Measurements from ENCODE around the gene PRKCE.
"Not testable (repeated sequence)": the region's sequence is repeated elsewhere in the genome, so short reads cannot be mapped to it uniquely, and the experiment has no call there.

The PRKCE gene

DNA sequence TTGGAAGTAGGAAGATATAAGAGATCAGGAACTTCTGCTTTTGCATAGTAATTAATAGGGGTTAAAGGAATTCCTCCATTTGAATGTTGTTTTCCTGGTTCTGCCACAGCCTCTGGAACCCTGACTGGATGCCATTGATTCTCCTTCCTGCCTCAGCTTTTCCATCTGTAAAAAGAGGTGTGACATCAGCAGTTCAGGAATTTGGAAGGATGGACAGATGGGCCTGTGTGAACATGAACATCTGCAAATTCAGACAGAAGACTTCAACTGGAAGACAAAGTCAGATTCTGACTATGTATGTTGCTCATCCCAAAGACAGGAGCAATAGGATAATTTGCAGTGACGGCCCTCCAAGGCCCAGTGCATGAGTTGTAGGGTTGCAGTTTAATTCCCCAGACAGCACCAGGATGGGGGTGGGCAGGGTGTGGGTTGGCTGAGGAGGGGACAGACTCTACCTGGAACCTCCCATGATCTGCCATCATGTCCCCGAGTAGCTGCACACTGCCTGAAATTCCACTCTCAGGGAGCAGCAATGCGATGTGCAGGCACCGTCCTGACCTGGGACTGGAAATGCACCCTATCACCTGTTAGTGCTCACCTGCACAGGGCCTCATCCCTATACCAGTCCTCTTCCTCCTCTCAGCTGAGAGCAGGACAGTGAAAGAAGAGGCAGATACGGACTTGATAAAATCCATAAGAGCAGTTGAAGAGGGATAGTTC lies 546.8 kb downstream of the PRKCE start:
- no peak overlapping the region for H3K4me3 ChIP-seq (ENCODE audit: control insufficient read depth, low read depth, low read length)
- no peak for DNase-seq (ENCODE audit: low read depth)
- TF ChIP-seq, protein P1, sequence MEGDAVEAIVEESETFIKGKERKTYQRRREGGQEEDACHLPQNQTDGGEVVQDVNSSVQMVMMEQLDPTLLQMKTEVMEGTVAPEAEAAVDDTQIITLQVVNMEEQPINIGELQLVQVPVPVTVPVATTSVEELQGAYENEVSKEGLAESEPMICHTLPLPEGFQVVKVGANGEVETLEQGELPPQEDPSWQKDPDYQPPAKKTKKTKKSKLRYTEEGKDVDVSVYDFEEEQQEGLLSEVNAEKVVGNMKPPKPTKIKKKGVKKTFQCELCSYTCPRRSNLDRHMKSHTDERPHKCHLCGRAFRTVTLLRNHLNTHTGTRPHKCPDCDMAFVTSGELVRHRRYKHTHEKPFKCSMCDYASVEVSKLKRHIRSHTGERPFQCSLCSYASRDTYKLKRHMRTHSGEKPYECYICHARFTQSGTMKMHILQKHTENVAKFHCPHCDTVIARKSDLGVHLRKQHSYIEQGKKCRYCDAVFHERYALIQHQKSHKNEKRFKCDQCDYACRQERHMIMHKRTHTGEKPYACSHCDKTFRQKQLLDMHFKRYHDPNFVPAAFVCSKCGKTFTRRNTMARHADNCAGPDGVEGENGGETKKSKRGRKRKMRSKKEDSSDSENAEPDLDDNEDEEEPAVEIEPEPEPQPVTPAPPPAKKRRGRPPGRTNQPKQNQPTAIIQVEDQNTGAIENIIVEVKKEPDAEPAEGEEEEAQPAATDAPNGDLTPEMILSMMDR (IDR thresholded peaks at IDR 0.05; ENCODE audit: control insufficient read depth, insufficient read depth, low read depth, low read length, missing control alignments), result no peak

DNA sequence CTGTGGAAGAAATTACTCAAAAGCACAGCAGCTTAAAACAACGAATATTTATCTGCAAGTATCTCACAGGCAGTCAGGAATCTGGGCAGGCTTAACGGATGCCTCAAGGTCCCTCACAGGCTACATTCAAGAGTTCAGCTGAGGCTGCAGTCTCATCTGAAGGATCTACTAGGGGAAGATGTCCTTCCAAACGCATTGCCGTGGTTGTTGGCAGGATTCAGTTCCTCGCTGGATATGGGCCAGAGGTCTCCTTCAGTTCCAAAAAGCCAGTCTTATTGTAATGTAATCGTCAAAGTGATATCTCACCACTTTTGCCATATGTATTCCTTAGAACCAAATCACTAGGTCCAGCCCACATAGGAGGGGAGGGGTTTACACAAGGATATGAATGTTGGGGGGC lies 547.5 kb downstream of the PRKCE start:
- DNase-seq (ENCODE audit: low read depth), result no peak
- TF ChIP-seq, protein P1 (IDR thresholded peaks at IDR 0.05; ENCODE audit: control insufficient read depth, insufficient read depth, low read depth, low read length, missing control alignments), result no peak
- no peak overlapping the region for H3K4me3 ChIP-seq (ENCODE audit: control insufficient read depth, low read depth, low read length)

DNA sequence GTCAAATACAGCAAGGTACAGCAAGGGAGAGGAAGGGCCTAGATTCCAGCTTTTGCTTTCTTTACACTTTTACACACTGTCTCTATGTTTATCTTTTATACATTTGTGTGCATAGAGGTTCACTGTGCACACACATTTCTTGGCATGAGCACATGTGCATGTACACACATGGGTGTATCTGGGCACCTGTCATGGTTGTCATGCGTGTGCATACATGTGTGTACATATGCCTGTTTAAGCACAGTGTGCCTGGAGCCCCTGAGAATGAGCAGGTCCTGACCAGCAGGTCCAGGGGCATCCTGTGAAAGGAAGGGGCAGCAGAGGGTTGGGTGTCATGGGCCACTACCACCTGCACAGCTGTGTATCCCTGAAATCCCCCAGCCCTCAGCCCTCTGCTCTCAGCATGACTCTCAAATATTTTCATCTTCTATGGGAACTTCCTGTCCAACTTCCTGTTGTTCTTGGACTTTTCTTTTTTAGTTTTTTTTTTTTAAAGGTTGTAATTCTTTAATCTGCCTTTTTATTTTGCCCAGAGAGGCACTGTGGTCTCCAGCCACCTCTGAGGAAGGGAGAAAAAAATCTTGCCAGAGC lies 548.7 kb downstream of the PRKCE start:
- TF ChIP-seq, protein P1 (IDR thresholded peaks at IDR 0.05; ENCODE audit: control insufficient read depth, insufficient read depth, low read depth, low read length, missing control alignments), result no peak
- DNase-seq (ENCODE audit: low read depth), result no peak
- no peak overlapping the region for H3K4me3 ChIP-seq (ENCODE audit: control insufficient read depth, low read depth, low read length)

DNA sequence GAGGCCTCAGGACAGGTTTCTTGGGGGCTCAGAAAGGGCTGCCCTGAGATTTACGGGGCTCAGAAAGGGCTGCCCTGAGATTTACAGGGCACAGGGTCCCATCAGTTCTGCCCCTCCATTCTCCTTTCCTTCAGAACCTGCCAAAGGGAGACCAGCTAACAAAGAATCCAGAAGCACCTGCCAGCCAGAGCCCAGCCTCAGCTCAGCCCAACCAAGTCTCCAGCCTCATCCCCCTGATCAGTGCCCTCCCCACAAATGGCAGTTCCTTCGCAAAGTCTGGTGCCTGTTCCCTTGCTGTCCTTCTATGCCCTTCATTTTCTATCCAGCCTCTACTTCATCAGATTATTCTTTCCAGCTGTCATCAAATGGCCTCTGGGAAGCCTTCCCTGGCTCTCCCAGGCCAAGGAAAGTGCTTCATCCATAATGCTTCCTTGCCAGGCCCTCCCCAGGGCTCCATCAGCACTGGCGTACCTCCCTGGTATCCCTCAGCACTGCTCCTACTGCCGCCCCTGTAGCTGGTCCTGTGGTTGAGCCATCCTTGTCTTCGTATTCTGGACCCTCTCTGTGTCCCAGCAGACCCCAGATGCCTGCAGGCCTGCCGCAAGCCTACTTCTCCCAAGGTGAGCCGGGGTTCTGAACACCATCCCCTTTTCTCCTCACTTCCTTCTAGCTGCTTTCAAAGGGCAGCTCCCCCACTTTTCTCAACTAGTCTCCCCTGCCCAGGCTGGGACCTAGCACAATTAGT lies 549.6 kb downstream of the PRKCE start:
- no peak for DNase-seq (ENCODE audit: low read depth)
- TF ChIP-seq, protein P1 (IDR thresholded peaks at IDR 0.05; ENCODE audit: control insufficient read depth, insufficient read depth, low read depth, low read length, missing control alignments), result no peak
- H3K4me3 ChIP-seq (ENCODE audit: control insufficient read depth, low read depth, low read length), result no peak overlapping the region

GRCh38 chr2:46202453-46202852 lies 551.0 kb downstream of the PRKCE start:
- H3K4me3 ChIP-seq (ENCODE audit: control insufficient read depth, low read depth, low read length), result no peak overlapping the region
- TF ChIP-seq, protein P1 (IDR thresholded peaks at IDR 0.05; ENCODE audit: control insufficient read depth, insufficient read depth, low read depth, low read length, missing control alignments), result no peak
- no peak for DNase-seq (ENCODE audit: low read depth)

DNA sequence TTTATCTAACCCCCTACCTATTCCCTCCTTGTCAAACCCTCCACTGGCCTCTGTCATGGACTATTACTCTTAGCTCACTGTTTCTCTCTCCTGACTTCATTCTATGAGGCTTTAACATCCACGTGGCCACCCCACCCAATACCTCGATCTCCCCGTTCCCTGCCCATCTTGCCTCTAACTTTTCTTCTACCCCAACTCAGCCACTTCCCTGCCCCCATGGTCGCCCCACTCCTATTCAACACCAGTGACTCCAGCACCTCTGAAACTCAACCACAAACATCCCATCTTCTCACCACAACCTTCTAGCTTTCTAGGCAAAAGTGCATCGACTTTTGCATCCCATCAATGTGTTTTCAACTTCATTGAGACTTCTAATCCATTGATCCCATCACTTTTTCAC lies 551.5 kb downstream of the PRKCE start:
- H3K4me3 ChIP-seq (ENCODE audit: control insufficient read depth, low read depth, low read length), result no peak overlapping the region
- TF ChIP-seq, protein P1 (IDR thresholded peaks at IDR 0.05; ENCODE audit: control insufficient read depth, insufficient read depth, low read depth, low read length, missing control alignments), result no peak
- DNase-seq (ENCODE audit: low read depth), result no peak

DNA sequence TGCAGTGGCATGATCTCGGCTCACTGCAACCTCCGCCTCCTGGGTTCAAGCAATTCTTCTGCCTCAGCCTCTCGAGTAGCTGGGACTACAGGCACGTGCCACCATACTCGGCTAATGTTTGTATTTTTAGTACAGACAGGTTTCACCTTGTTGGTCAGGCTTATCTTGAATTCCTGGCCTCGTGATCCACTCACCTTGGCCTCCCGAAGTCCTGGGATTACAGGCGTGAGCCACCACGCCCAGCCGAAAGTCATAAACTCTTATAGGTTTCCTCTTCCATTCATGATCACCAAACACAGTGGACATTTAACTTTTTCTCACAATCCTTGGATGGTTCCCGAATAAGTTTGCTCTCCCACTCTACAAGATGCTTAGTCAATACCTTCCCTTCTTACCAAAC lies 552.2 kb downstream of the PRKCE start:
- DNase-seq (ENCODE audit: low read depth), result not testable (repeated sequence)

More for the DNA sequence above, 552.2 kb downstream of the PRKCE start:
- not testable (repeated sequence) for H3K4me3 ChIP-seq (ENCODE audit: control insufficient read depth, low read depth, low read length)
